GM19099 (cell line): ENCODE measurements around the gene TMEM240.

Source experiments
- POLR2A ChIP-seq: IDR thresholded peaks from 3 replicates; pipeline ENCODE4 v1.6.1; 2011; ENCODE audit warnings: low read depth; ENCODE audit not compliant: insufficient read length; ENCODE audit errors: extremely low read depth

Gene TMEM240

DNA sequence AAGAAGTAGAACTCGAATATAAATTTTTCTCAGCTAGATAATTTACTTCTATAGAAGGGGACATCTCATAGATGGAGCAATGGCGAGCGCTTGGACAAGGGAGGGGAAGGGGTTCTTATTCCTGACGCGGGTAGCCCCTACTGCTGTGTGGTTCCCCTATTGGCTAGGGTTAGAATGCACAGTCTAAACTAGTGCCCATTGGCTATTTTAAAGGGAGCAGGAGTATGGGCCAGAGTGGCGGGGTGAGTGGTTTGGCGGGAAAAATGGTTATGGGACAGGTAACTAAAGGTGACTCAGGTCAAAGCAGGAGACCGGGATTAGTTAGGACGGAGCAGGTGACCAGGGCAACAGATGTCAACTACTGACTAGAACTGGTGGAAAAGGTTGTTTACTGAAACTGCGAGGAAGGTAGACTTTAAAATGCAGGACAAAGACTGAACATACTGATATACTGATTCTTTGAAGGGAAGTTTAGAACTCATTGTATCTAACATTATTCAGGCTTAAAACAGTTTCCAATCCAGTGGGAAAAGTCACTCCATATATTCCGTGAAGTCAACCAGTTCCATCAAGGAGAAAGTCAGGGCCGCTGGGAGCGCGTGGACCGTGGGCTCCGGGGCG is 29.4 kb downstream of the TMEM240 start:
- TF ChIP-seq POLR2A = no peak

DNA sequence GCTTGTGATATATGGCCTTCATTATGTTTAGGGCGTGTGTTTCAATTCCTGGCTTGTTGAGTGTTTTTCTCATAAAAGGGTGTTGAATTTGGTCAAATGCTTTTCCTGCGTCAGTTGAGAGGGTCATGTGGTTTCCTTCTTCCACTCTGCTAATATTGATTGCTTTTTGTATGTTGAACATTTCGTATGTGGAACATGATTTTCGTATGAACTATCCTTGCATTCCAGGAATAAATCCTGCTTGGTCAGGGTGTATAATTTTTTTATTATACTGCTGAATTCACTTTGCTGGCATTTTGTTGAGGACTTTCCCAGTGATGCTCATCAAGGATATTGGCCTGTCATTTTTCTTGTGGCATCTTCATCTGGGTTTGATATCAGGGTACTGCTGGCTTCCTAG is 33.1 kb downstream of the TMEM240 start:
- no peak for TF ChIP-seq POLR2A

DNA sequence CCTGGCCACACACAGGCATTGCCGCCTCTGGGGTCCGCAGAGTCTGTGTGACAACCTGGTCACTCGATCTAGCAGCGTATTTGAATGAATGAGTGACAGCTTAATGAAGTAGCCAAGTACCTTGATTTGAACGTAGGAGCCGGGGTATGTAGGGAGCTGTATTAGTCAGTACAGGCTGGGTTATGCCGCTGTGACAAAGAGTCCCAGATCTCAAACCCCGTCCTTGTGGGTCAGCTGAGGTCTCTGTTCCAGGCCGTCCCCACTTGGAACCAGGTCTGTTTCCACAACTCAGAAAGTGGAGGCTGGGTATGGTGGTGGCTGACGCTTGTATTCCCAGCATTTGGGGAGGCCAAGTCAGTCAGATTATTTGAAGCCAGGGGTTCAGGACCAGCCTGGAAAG is 48.8 kb downstream of the TMEM240 start:
- TF ChIP-seq POLR2A = no peak

DNA sequence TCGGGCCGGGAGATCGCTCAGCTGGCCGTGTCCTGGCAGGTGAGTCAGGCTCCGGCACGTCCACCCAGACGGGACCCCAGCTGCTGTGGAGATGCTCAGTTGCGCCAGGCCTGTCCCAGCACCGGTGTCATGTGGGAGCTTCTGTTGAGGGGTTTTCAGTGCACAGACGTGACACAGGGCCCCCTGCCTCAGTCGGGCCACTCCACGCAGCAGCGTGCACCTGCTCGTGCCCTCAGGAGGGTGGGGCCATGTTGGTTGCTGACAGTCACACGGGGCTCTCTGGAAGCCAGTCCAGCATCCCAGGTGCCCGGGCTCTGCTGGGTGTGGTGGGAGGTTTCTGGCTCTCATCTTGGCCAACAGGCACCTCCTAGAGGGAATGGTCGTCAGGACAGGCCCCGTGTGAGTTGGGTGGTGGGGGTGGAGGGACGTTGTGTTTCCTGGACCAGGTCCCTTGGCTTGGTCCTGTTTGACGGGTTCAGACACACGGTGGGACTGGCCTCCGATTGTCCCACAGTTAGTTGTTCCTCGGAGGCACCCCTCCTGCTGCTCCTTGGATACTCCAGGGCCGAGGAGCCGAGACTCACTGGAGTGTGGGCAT is 49.7 kb downstream of the TMEM240 start:
- no peak for TF ChIP-seq POLR2A

- no peak for TF ChIP-seq POLR2A
Measured at GRCh38 chr1:1489861-1490260, 50.6 kb downstream of the TMEM240 start.

GRCh38 chr1:1489231-1489630 is 51.2 kb downstream of the TMEM240 start:
- no peak for TF ChIP-seq POLR2A

GRCh38 chr1:1487701-1488100 is 52.7 kb downstream of the TMEM240 start:
- TF ChIP-seq POLR2A = no peak
